ENCODE data around the gene IQCC.

DNA sequence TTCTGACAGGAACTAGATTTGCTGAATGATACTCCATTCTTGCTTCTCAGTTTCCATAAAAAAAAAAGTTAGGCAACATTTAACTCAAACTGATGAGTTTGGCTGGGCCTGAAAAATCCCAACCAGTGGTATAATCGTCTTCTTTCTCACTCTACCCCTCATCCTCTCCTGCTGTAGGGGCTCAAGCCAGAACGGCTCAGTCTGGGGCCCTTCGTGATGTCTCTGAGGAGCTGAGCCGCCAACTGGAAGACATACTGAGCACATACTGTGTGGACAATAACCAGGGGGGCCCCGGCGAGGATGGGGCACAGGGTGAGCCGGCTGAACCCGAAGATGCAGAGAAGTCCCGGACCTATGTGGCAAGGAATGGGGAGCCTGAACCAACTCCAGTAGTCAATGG is 24.4 kb upstream of the IQCC start:
- TF ChIP-seq, protein P1, sequence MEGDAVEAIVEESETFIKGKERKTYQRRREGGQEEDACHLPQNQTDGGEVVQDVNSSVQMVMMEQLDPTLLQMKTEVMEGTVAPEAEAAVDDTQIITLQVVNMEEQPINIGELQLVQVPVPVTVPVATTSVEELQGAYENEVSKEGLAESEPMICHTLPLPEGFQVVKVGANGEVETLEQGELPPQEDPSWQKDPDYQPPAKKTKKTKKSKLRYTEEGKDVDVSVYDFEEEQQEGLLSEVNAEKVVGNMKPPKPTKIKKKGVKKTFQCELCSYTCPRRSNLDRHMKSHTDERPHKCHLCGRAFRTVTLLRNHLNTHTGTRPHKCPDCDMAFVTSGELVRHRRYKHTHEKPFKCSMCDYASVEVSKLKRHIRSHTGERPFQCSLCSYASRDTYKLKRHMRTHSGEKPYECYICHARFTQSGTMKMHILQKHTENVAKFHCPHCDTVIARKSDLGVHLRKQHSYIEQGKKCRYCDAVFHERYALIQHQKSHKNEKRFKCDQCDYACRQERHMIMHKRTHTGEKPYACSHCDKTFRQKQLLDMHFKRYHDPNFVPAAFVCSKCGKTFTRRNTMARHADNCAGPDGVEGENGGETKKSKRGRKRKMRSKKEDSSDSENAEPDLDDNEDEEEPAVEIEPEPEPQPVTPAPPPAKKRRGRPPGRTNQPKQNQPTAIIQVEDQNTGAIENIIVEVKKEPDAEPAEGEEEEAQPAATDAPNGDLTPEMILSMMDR (IDR thresholded peaks at IDR 0.05), result no peak
- TF ChIP-seq POLR2AphosphoS5 (IDR thresholded peaks at IDR 0.05), result no peak
